ENCODE results near the gene SYT17. TPM values are rescaled to one million over a fixed set of nuclear protein-coding genes. Genes with fewer than 3 reads are reported as not detected.
A peak's percentile ranks its signal among the peaks of the same experiment; 100 is the strongest.

Gene SYT17
- total RNA-seq, 5 donors from 2014 or later (not counting 1 experiment from before 2014, with no cell fraction given), result 0.23 to 1.4 (median 0.38) TPM; not detected in 2

DNA sequence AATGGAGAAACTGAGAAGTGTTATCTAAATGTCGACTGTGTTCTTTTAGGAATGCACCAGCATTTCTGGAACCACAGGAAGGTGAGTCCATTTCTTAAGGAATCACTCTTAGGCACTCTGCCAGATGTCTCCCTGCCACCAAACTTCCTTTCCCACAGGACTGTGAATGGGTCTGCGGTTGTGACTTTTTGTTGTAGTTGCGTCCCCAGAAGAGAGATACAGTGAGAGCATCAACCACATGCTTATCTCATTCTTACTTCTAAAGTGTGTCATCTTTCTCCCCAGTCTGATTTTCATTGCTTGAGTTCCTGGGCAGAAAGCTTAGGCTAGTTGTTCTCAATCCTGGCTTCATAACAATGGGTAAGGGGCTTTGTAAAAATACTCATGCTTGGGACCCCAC lies 40.8 kb upstream of the SYT17 start:
- no peaks in the 10 kb centered on the region for H3K36me3 Mint-ChIP-seq
- peaks cover 10 to 18% (median 15%) of the 10 kb centered on the region in 3 donors for H3K4me1 Mint-ChIP-seq
- H3K27me3 Mint-ChIP-seq, result peaks cover 0 to 3% of the 10 kb centered on the region in 2 donors
- no peak overlapping the region for H3K27ac Mint-ChIP-seq
- POLR2A ChIA-PET, result no interaction called here
- no peak overlapping the region for H3K4me3 Mint-ChIP-seq
- no peak overlapping the region for H3K27ac ChIP-seq (ENCODE audit: low read length)
- ATAC-seq (replicated peaks in 1 of 4) (no peak), DNase-seq (peak in 1 of 35 experiments; percentile 17)
- CTCF ChIA-PET, result no interaction called here
- H3K27me3 ChIP-seq (replicated peaks in 1 of 2; ENCODE audit: control insufficient read depth in 2 of 2, extremely low read depth in 1 of 2, insufficient read depth in 2 of 2, low read length in 1 of 2), result no peaks in the 10 kb centered on the region
- H3K36me3 ChIP-seq (ENCODE audit: control insufficient read depth in 2 of 2, extremely low read depth in 1 of 2, insufficient read depth in 1 of 2, low read length in 1 of 2), result no peaks in the 10 kb centered on the region
- peaks cover 0 to 17% of the 10 kb centered on the region in 2 experiments for H3K4me1 ChIP-seq (ENCODE audit: control insufficient read depth in 1 of 2, extremely low read depth in 1 of 2, insufficient read depth in 2 of 2, low read length in 2 of 2)
- no peaks in the 10 kb centered on the region for H3K9me3 ChIP-seq
- H3K4me3 ChIP-seq (ENCODE audit: control insufficient read depth in 1 of 2, extremely low read depth in 1 of 2, low read length in 1 of 2), result no peak overlapping the region
- WGBS (ENCODE audit: insufficient coverage), result no CpG with 5 or more reads among the region's 3 CpGs
- peaks cover 0 to 3% (median 0%) of the 10 kb centered on the region in 3 donors for H3K9me3 Mint-ChIP-seq

DNA sequence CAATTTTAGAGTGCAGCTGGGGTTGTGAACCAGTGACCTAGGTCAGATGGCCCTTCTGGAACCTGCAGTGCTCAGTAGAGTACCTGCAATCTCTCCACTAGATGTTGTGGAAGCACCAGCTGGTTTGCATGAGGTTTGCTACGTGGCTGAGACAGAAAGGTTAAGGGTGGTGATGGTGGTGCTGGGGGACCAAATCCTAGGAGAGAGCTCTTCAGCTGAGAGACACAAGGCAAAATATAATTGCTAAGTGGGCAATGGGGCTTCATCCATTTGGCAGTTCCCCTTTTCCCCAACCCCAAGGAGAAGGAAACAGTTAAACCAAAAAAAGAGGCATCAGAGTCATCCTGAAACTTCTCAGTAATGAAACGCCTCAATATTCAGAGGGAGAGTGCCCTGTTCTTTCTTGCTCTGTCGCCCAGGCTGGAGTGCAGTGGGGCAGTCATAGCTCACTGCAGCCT lies 40.3 kb upstream of the SYT17 start:
- no peaks in the 10 kb centered on the region for H3K36me3 Mint-ChIP-seq
- DNase-seq (no peak), ATAC-seq (replicated peaks in 1 of 4) (no peak)
- H3K36me3 ChIP-seq (ENCODE audit: control insufficient read depth in 2 of 2, extremely low read depth in 1 of 2, insufficient read depth in 1 of 2, low read length in 1 of 2), result no peaks in the 10 kb centered on the region
- peaks cover 0 to 17% of the 10 kb centered on the region in 2 experiments for H3K4me1 ChIP-seq (ENCODE audit: control insufficient read depth in 1 of 2, extremely low read depth in 1 of 2, insufficient read depth in 2 of 2, low read length in 2 of 2)
- H3K27ac ChIP-seq (ENCODE audit: low read length), result no peak overlapping the region
- ChIA-PET CTCF (no interaction called here), POLR2A (no interaction called here)
- H3K4me1 Mint-ChIP-seq, result peaks cover 10 to 18% (median 15%) of the 10 kb centered on the region in 3 donors
- no peaks in the 10 kb centered on the region for H3K9me3 ChIP-seq
- H3K4me3 ChIP-seq (ENCODE audit: control insufficient read depth in 1 of 2, extremely low read depth in 1 of 2, low read length in 1 of 2), result no peak overlapping the region
- no peak overlapping the region for H3K4me3 Mint-ChIP-seq
- no peak overlapping the region for H3K27ac Mint-ChIP-seq
- peaks cover 0 to 3% of the 10 kb centered on the region in 2 donors for H3K27me3 Mint-ChIP-seq
- H3K9me3 Mint-ChIP-seq, result peaks cover 0 to 3% (median 0%) of the 10 kb centered on the region in 3 donors
- H3K27me3 ChIP-seq (replicated peaks in 1 of 2; ENCODE audit: control insufficient read depth in 2 of 2, extremely low read depth in 1 of 2, insufficient read depth in 2 of 2, low read length in 1 of 2), result no peaks in the 10 kb centered on the region
- 38% methylated on average over 2 of the region's 3 CpGs for WGBS (ENCODE audit: insufficient coverage)

DNA sequence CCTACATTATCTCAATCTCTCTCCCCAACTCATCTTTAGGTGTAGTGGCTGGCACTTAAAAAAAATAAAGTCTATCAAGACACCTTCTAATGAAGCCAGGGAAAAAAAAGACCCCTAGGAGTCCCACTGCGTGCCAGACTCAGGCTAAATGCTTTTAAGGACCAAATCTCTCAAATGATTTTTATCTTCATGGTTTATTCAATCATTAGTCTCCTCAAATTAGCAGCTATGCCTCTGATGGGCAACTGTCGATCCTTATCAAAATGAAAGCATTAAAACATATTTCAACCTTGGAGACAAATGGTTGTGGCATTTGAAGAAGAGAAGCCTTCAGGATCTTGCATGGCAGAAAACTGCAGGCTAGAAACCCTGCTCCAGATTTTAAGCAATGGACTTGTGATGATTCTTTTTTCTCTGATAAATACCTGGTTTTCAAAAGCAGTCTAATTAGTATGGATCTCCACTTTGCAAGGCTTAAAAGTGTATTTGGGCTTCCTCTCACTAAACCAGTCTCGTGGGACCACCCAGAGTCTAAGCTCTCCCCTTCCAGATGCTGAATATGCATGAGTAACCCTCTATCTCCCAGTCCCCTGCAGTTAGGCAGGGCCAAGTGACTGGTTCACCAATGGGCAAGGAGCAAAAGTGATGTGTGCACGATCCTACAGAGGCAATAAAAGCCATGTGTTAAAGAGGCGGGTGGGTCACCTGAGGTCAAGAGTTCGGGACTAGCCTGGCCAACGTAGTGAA lies 39.4 kb upstream of the SYT17 start:
- H3K36me3 Mint-ChIP-seq, result no peaks in the 10 kb centered on the region
- Histone ChIP-seq H3K27me3 (replicated peaks in 1 of 2; ENCODE audit: control insufficient read depth in 2 of 2, extremely low read depth in 1 of 2, insufficient read depth in 2 of 2, low read length in 1 of 2) (no peaks in the 10 kb centered on the region), H3K36me3 (ENCODE audit: control insufficient read depth in 2 of 2, extremely low read depth in 1 of 2, insufficient read depth in 1 of 2, low read length in 1 of 2) (no peaks in the 10 kb centered on the region), H3K27ac (ENCODE audit: low read length) (no peak overlapping the region), H3K4me3 (ENCODE audit: control insufficient read depth in 1 of 2, extremely low read depth in 1 of 2, low read length in 1 of 2) (no peak overlapping the region), H3K9me3 (no peaks in the 10 kb centered on the region), H3K4me1 (ENCODE audit: control insufficient read depth in 1 of 2, extremely low read depth in 1 of 2, insufficient read depth in 2 of 2, low read length in 2 of 2) (peaks cover 0 to 17% of the 10 kb centered on the region in 2 experiments)
- no peak overlapping the region for H3K27ac Mint-ChIP-seq
- no peak for ATAC-seq (replicated peaks in 1 of 4)
- CTCF ChIA-PET, result no interaction called here
- 76% methylated on average over 2 of the region's 7 CpGs for WGBS (ENCODE audit: insufficient coverage)
- peaks cover 0 to 3% of the 10 kb centered on the region in 2 donors for H3K27me3 Mint-ChIP-seq
- peaks cover 0 to 3% (median 0%) of the 10 kb centered on the region in 3 donors for H3K9me3 Mint-ChIP-seq
- POLR2A ChIA-PET, result no interaction called here
- no peak overlapping the region for H3K4me3 Mint-ChIP-seq
- DNase-seq, result no peak
- peaks cover 10 to 18% (median 15%) of the 10 kb centered on the region in 3 donors for H3K4me1 Mint-ChIP-seq

DNA sequence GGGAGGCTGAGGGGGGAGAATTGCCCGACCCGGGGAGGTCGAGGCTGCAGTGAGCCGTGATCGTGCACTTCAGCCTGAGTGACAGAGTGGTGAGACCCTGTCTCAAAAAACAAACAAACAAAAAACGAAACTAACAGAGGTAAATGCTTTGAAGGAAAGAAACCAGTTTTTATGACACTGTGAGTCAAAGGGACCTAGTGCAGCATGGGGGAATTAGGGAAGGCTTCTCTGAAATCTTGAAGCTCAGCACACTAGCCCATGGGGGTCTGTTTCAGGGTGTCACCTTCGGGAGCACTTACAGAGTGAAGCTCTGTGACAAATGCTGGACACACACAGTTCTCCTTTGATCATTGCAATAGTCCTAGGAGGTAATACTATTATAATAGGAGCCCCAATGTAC lies 37.7 kb upstream of the SYT17 start:
- WGBS (ENCODE audit: insufficient coverage), result no CpG with 5 or more reads among the region's 7 CpGs
- H3K4me3 Mint-ChIP-seq, result no peak overlapping the region

DNA sequence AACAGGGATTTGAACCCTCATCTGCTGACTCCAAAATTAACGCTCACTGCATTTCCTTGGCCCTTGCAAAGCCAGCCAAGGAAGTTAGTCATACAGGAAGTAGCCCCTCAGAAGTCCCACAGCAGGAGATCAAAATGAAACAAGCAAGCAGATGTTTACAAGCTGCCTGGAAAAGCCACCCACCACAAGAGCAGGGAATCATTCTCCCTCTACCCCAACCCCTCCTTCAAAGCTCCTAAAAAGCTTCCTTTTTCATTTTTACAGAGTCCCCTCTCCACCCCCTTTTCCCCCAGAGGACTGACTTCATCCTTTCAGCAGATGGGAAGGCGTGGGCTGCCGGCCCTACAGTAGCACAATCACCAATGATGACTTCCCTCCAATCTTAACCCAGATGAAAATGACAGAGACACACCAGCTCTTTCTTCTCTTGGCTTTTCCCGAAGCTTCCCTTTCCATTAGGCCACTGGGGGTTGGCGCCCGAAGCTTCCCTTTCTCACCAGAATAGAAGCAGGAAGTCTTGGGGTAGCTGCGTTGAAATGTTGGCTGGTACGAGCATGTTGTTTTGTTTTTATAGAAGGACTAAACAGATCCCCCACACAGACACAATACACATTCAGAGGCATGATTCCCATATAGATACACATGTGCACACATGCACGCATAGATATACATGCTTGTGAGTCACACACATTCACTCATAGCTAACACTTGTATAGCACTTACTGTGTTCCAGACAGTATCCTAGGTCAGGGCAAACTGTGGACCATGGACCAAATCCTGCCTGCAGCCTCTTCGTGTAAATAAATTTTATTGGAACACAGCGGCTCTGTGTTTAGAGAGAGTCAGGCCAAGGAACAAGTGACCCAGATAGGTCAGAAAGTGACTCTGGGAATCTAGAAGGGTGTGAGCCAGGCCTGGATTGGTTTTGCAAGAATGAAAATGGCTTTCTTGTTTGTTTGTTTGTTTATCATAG lies 36.9 kb upstream of the SYT17 start:
- no peak overlapping the region for H3K27ac Mint-ChIP-seq
- H3K4me3 Mint-ChIP-seq, result peak overlapping the region in 1 of 3 donors; percentile 4
- Histone ChIP-seq H3K27me3 (replicated peaks in 1 of 2; ENCODE audit: control insufficient read depth in 2 of 2, extremely low read depth in 1 of 2, insufficient read depth in 2 of 2, low read length in 1 of 2) (peaks cover 0 to 6% of the 10 kb centered on the region in 2 experiments), H3K9me3 (no peaks in the 10 kb centered on the region), H3K27ac (ENCODE audit: low read length) (no peak overlapping the region), H3K4me1 (ENCODE audit: control insufficient read depth in 1 of 2, extremely low read depth in 1 of 2, insufficient read depth in 2 of 2, low read length in 2 of 2) (peaks cover 0 to 17% of the 10 kb centered on the region in 2 experiments), H3K36me3 (ENCODE audit: control insufficient read depth in 2 of 2, extremely low read depth in 1 of 2, insufficient read depth in 1 of 2, low read length in 1 of 2) (no peaks in the 10 kb centered on the region), H3K4me3 (ENCODE audit: control insufficient read depth in 1 of 2, extremely low read depth in 1 of 2, low read length in 1 of 2) (no peak overlapping the region)
- ChIA-PET CTCF (interaction anchor here in 1 of 2 donors (0.9 kb wide), 1 partner anchor 14 kb away, joined by 3 read pairs; no protein-coding TSS in a partner anchor), POLR2A (no interaction called here)
- DNase-seq (no peak), ATAC-seq (replicated peaks in 1 of 4) (no peak)
- H3K27me3 Mint-ChIP-seq, result peaks cover under 1% of the 10 kb centered on the region in 2 donors
- WGBS (ENCODE audit: insufficient coverage), result 52% methylated on average over 6 of the region's 11 CpGs
- peaks cover 10 to 18% (median 15%) of the 10 kb centered on the region in 3 donors for H3K4me1 Mint-ChIP-seq
- H3K36me3 Mint-ChIP-seq, result no peaks in the 10 kb centered on the region
- H3K9me3 Mint-ChIP-seq, result no peaks in the 10 kb centered on the region

More for the DNA sequence above, 37.7 kb upstream of the SYT17 start:
- H3K27ac ChIP-seq (ENCODE audit: low read length), result no peak overlapping the region
- CTCF ChIA-PET, result interaction anchor here in 1 of 2 donors (0.9 kb wide), 1 partner anchor 15 kb away, joined by 3 read pairs; no protein-coding TSS in a partner anchor
- H3K36me3 Mint-ChIP-seq, result no peaks in the 10 kb centered on the region
- H3K27me3 ChIP-seq (replicated peaks in 1 of 2; ENCODE audit: control insufficient read depth in 2 of 2, extremely low read depth in 1 of 2, insufficient read depth in 2 of 2, low read length in 1 of 2), result no peaks in the 10 kb centered on the region
- peaks cover 10 to 18% (median 15%) of the 10 kb centered on the region in 3 donors for H3K4me1 Mint-ChIP-seq
- no peaks in the 10 kb centered on the region for H3K36me3 ChIP-seq (ENCODE audit: control insufficient read depth in 2 of 2, extremely low read depth in 1 of 2, insufficient read depth in 1 of 2, low read length in 1 of 2)
- H3K27me3 Mint-ChIP-seq, result no peaks in the 10 kb centered on the region
- POLR2A ChIA-PET, result no interaction called here
- DNase-seq (no peak), ATAC-seq (replicated peaks in 1 of 4) (no peak)
- no peaks in the 10 kb centered on the region for H3K9me3 ChIP-seq
- H3K9me3 Mint-ChIP-seq, result no peaks in the 10 kb centered on the region
- H3K4me1 ChIP-seq (ENCODE audit: control insufficient read depth in 1 of 2, extremely low read depth in 1 of 2, insufficient read depth in 2 of 2, low read length in 2 of 2), result peaks cover 0 to 17% of the 10 kb centered on the region in 2 experiments
- H3K4me3 ChIP-seq (ENCODE audit: control insufficient read depth in 1 of 2, extremely low read depth in 1 of 2, low read length in 1 of 2), result no peak overlapping the region
- no peak overlapping the region for H3K27ac Mint-ChIP-seq

DNA sequence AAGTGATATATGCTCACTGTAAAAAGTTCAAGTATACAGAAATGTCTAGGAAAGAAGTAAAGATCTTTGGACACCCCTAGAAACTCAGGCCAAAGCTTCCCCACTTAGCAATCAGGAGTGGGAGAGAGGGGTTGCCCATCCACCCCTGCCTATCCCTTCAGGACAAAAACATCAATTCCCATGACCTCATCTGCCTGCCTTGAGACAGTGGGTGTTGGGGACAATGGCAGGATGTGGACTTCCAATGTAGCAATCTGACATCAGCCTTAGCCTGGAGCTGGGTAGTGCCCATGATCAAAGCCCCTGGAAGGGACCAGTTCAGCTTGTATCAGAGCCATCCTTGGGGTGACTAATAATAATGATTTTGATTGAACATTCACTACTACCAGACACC lies 36.2 kb upstream of the SYT17 start:
- Mint-ChIP-seq H3K36me3 (no peaks in the 10 kb centered on the region), H3K4me3 (no peak overlapping the region), H3K4me1 (peaks cover 10 to 18% (median 15%) of the 10 kb centered on the region in 3 donors), H3K9me3 (no peaks in the 10 kb centered on the region), H3K27me3 (peaks cover 3 to 4% of the 10 kb centered on the region in 2 donors), H3K27ac (no peak overlapping the region)
- CTCF ChIA-PET, result no interaction called here
- DNase-seq, result no peak
- H3K4me3 ChIP-seq (ENCODE audit: control insufficient read depth in 1 of 2, extremely low read depth in 1 of 2, low read length in 1 of 2), result no peak overlapping the region
- no peaks in the 10 kb centered on the region for H3K36me3 ChIP-seq (ENCODE audit: control insufficient read depth in 2 of 2, extremely low read depth in 1 of 2, insufficient read depth in 1 of 2, low read length in 1 of 2)
- H3K9me3 ChIP-seq, result no peaks in the 10 kb centered on the region
- ATAC-seq (replicated peaks in 1 of 4), result no peak
- POLR2A ChIA-PET, result no interaction called here
- H3K4me1 ChIP-seq (ENCODE audit: control insufficient read depth in 1 of 2, extremely low read depth in 1 of 2, insufficient read depth in 2 of 2, low read length in 2 of 2), result peaks cover 0 to 17% of the 10 kb centered on the region in 2 experiments
- no peak overlapping the region for H3K27ac ChIP-seq (ENCODE audit: low read length)
- H3K27me3 ChIP-seq (replicated peaks in 1 of 2; ENCODE audit: control insufficient read depth in 2 of 2, extremely low read depth in 1 of 2, insufficient read depth in 2 of 2, low read length in 1 of 2), result peaks cover 0 to 6% of the 10 kb centered on the region in 2 experiments
